T-helper 2 cell treated with Interferon-gamma antibody and Interleukin-4, amounts not matched to agents 5 μg/mL and 100 μg/mL, for 36 hours (primary cell): ENCODE results near the gene TRAPPC14.
"Not testable (repeated sequence)": the region's sequence is repeated elsewhere in the genome, so short reads cannot be mapped to it uniquely, and the experiment has no call there.

Experiments used
- DNase-seq: peaks from one replicate; pipeline ENCODE4 v3.0.0; 2021; ENCODE audit warnings: low spot score
- H3K27ac Mint-ChIP-seq: one replicate; pipeline ENCODE4 v1.8.0; 2021; ENCODE audit warnings: mild to moderate bottlenecking, mixed read lengths
- H3K27me3 Mint-ChIP-seq: one replicate; pipeline ENCODE4 v1.8.0; 2021; ENCODE audit warnings: low read depth, mixed read lengths
- H3K36me3 Mint-ChIP-seq: one replicate; pipeline ENCODE4 v1.8.0; 2021; ENCODE audit warnings: low read depth, mixed read lengths
- H3K4me1 Mint-ChIP-seq: one replicate; pipeline ENCODE4 v1.8.0; 2021; ENCODE audit warnings: low read depth, mixed read lengths
- H3K4me3 Mint-ChIP-seq: one replicate; pipeline ENCODE4 v1.8.0; 2022; ENCODE audit warnings: mild to moderate bottlenecking, moderate library complexity, mixed read lengths
- H3K9me3 Mint-ChIP-seq: one replicate; pipeline ENCODE4 v1.8.0; 2021; ENCODE audit warnings: mixed read lengths

Gene TRAPPC14, protein sequence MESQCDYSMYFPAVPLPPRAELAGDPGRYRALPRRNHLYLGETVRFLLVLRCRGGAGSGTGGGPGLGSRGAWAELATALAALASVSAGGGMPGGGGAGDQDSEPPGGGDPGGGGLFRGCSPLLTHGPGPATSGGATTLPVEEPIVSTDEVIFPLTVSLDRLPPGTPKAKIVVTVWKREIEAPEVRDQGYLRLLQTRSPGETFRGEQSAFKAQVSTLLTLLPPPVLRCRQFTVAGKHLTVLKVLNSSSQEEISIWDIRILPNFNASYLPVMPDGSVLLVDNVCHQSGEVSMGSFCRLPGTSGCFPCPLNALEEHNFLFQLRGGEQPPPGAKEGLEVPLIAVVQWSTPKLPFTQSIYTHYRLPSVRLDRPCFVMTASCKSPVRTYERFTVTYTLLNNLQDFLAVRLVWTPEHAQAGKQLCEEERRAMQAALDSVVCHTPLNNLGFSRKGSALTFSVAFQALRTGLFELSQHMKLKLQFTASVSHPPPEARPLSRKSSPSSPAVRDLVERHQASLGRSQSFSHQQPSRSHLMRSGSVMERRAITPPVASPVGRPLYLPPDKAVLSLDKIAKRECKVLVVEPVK

DNA sequence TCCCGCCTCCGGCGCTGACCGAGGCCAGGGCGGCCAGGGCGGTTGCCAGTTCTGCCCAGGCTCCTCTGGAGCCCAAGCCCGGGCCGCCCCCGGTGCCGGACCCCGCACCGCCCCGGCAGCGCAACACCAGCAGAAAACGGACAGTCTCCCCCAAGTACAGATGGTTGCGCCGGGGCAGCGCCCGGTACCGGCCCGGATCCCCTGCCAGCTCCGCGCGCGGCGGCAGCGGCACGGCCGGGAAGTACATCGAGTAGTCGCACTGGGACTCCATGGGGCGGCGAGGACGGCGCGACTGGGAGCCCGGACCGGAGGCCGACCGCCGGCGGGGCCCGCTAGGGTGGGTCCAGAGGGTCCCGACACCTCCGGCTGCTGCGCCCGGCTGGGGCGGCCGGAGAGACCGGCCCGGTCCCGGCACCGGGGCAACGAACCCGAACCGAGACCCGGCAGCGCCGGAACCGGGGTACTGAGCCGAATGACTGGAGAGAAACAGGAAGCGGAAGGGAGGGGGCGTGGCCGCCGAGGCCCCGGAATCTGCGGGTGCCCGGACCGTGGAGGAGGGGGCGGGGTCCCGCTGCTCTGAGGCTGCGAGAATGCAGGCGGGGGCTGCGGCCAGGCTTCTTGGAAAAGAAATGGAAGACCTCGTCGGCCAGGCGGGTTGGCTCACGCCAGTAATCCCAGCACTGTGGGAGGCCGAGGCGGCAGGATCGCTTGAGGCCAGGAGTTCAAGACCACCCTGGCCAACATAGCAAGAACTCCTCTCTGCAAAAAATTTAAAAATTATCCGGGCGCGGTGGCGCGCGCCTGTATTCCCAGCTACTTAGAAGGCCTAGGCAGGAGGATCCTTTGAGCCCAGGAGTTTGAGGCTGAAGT is at the start of gene TRAPPC14:
TSS of gene TRAPPC14 (minus strand) at position 495 of the 870 bp plus-strand sequence. CDS start at position 271, 224 bp downstream.
- Mint-ChIP-seq H3K4me3 (peak within 1 kb of the TSS; percentile 89), H3K36me3 (peaks cover 29% of the 10 kb centered on the region), H3K4me1 (peaks cover 22% of the 10 kb centered on the region), H3K9me3 (no peaks in the 10 kb centered on the region), H3K27ac (peak within 1 kb of the TSS; percentile 75), H3K27me3 (no peaks in the 10 kb centered on the region)
- DNase-seq, result peak; percentile 91

DNA sequence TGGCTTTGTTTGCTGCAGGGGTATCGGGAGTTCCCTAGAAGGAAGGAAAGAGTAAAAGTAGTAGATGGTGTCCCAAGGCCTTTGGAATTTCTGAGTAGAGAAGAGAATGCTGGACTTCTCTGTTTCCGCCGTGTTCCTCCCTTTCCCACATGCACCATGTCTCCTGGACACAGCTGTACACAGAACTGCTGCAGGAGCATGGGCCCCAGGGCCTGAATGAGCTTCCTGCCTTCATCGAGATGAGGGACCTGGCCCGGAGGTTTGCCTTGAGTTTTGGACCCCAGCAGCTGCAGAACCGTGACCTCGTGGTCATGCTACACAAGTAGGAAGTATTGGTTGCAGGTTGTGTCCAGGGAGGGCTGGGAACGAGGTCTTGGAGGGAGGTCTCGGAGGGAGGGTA is 45.9 kb upstream of the TRAPPC14 start:
- Mint-ChIP-seq H3K9me3 (no peaks in the 10 kb centered on the region), H3K4me3 (no peak overlapping the region), H3K36me3 (peaks cover 12% of the 10 kb centered on the region), H3K27ac (no peak overlapping the region), H3K4me1 (peaks cover 14% of the 10 kb centered on the region), H3K27me3 (no peaks in the 10 kb centered on the region)
- no peak for DNase-seq

DNA sequence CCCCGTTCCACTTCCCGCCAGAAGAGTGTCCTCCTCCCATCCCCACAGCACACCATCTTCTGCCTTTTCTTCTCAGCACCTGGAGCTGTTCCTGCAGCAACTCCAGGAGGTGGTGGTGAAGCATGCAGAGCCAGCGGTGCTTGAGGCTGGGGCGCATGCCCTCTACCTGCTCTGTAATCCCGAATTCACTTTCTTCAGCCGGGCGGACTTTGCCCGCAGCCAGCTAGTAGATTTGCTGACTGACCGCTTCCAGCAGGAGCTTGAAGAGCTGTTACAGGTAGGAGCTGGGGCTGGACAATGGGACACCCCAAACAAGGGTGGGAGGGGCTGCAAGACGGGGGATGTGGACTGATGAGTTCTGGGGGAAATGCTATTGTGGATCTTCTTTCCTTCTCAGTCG is 42.2 kb upstream of the TRAPPC14 start:
- Mint-ChIP-seq H3K4me3 (no peak overlapping the region), H3K27ac (no peak overlapping the region), H3K27me3 (no peaks in the 10 kb centered on the region), H3K4me1 (peaks cover under 1% of the 10 kb centered on the region), H3K36me3 (peaks cover 9% of the 10 kb centered on the region), H3K9me3 (no peaks in the 10 kb centered on the region)
- DNase-seq, result no peak

DNA sequence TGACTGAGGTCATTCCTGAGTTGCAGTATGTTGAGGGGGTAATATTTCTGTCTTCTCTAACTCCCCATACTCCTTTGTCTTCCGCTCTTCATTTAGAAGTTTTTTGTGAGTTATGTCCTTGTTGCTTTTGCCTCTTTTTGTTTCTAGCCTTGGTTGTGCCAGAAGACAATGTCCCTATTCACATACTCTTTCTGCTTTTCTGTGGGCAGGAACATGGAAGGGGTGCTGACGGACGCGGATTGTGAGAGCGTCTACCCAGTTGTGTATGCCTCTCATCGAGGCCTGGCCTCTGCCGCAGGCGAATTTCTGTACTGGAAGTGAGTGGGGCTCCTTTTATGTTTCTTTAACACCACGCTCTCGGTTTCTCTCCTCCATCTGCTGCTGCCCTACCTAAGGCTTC is 39.7 kb upstream of the TRAPPC14 start:
- H3K9me3 Mint-ChIP-seq, result no peaks in the 10 kb centered on the region
- peaks cover 4% of the 10 kb centered on the region for H3K36me3 Mint-ChIP-seq
- no peaks in the 10 kb centered on the region for H3K27me3 Mint-ChIP-seq
- peaks cover 5% of the 10 kb centered on the region for H3K4me1 Mint-ChIP-seq
- no peak overlapping the region for H3K4me3 Mint-ChIP-seq
- DNase-seq, result no peak
- no peak overlapping the region for H3K27ac Mint-ChIP-seq

DNA sequence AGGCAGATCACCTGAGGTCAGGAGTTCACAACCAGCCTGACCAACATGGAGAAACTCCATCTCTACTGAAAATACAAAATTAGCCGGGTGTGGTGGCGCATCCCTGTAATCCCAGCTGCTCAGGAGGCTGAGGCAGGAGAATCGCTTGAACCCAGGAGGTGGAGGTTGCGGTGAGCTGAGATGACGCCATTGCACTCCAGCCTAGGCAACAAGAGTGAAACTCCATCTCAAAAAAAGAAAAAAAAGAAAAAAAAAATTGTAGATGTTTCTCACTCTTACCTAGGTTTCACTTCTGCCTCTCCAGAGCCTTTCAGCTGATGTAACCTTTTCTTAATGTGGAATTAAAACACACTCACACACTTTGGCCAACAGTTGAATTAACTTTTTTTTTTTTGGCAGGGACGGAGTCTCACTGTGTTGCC is 37.4 kb upstream of the TRAPPC14 start:
- not testable (repeated sequence) for DNase-seq, H3K27me3 Mint-ChIP-seq, H3K36me3 Mint-ChIP-seq, H3K9me3 Mint-ChIP-seq, H3K4me3 Mint-ChIP-seq, H3K27ac Mint-ChIP-seq
- H3K4me1 Mint-ChIP-seq, result peaks cover 18% of the 10 kb centered on the region

DNA sequence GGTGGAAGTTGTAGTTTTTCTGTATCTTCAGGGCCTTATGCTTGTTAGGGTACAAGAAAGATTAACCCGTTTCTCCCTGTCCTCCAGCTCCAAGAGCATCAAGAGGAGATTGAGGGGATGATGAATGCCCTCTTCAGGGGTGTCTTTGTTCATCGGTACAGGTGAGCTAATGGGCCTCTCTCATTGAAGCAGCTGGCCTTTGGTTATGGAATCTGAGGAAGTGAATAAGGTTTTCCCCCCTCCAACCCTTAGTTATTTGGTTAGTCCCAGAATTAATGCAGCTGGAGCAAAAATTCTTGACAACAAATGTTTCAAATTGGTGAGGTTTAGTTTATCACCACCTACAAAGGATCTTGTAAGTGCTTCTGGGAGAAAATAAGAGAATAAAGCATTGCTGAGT is 36.7 kb upstream of the TRAPPC14 start:
- Mint-ChIP-seq H3K27me3 (no peaks in the 10 kb centered on the region), H3K27ac (no peak overlapping the region), H3K9me3 (no peaks in the 10 kb centered on the region), H3K4me3 (no peak overlapping the region), H3K4me1 (peaks cover 24% of the 10 kb centered on the region), H3K36me3 (peaks cover 2% of the 10 kb centered on the region)
- DNase-seq, result no peak

DNA sequence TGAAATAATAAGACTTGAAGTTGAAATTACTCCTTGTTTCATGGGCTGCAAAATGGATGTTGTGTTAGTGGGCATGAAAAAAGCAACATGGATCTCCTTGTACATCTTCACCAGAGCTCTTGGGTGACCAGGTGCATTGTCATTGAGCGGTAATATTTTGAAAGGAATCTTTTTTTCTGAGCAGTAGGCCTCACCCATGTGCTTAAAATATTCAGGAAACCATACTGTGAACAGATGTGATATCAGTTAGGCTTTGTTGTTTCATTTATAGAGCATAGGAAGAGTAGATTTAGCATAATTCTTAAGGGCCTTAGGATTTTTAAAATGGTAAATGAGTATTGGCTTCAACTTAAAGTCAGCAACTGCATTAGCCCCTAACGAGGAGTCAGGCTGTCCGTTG is 34.4 kb upstream of the TRAPPC14 start:
- H3K27ac Mint-ChIP-seq, result peak overlapping the region; percentile 1
- no peak overlapping the region for H3K4me3 Mint-ChIP-seq
- no peak for DNase-seq
- no peaks in the 10 kb centered on the region for H3K9me3 Mint-ChIP-seq
- H3K36me3 Mint-ChIP-seq, result peaks cover 2% of the 10 kb centered on the region
- peaks cover 28% of the 10 kb centered on the region for H3K4me1 Mint-ChIP-seq
- H3K27me3 Mint-ChIP-seq, result no peaks in the 10 kb centered on the region

DNA sequence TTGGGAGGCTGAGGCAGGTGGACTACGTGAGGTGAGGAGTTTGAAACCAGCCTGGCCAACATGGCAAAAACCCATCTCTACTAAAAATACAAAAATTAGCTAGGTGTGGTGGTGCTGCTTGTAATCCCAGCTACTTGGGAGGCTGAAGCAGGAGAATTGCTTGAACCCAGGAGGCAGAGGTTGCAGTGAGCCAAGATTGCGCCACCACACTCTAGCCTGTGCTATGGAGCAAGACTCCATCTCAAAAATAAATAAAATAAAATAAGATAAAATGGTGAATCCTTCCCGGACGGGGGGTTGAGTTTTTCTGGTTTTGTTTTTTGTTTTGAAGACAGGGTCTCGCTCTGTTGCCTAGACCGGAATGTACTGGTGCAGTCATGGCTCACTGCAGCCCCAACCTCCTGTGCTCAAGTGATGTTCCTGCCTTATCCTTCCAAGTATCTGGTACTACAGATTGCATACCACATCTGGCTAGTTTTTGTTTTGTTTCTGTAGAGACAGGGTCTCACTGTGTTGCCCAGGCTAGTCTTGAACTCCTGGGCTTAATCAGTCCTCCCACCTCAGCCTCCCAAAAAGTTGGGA is 33.8 kb upstream of the TRAPPC14 start:
- not testable (repeated sequence) for H3K36me3 Mint-ChIP-seq, DNase-seq, H3K27ac Mint-ChIP-seq, H3K4me3 Mint-ChIP-seq, H3K27me3 Mint-ChIP-seq, H3K9me3 Mint-ChIP-seq
- H3K4me1 Mint-ChIP-seq, result peaks cover 28% of the 10 kb centered on the region

DNA sequence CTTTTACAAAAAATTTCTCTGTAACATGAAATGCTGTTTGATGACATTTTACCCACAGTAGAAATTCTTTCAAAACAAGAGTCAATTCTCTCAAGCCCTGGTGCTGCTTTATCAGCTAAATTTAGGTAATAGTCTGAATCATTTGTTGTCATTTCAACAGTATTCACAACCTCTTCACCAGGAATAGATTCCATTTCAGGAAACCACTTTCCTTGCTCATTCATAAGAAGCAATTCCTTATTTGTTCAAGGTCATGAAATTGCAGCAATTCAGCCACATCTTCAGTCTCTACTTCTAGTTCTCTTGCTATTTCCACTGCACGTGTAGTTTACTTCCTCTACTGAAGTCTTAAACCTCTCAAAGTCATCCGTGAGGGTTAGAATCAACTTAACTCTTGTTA is 33.3 kb upstream of the TRAPPC14 start:
- Mint-ChIP-seq H3K9me3 (no peaks in the 10 kb centered on the region), H3K4me1 (peaks cover 28% of the 10 kb centered on the region), H3K27me3 (no peaks in the 10 kb centered on the region), H3K27ac (no peak overlapping the region), H3K4me3 (no peak overlapping the region), H3K36me3 (peaks cover 2% of the 10 kb centered on the region)
- DNase-seq, result no peak

DNA sequence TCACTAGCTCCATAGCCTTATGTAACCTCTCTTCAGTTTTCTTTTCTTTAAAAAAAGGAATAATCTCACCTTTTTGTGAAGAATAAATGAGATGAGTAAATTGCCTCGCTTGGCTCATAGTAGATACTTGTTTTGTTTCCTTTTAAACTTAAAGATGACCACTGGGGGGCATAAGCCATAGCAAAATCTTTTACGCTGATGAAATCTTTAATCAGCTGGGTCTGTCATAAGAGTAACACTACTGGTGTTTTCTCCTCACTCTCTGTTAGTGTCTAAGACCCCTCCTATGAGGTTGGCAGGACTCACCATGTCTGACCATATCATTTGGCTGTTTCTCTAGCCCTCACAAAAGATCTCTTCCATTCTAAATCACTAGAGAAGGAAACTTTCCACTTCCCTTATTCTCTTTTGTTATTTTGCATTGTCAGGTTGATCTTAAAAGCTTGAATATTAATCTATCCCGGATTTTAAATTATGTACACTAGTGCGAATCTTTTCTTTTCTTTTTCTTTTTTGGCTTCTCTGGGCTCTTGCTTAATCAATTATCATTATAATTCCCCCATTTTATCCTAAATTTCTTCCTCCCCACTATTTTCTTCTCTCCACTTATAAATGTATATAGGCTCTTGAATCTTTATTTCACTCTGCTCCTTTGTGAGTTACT is 31.7 kb upstream of the TRAPPC14 start:
- Mint-ChIP-seq H3K27ac (peak overlapping the region; percentile 46), H3K27me3 (no peaks in the 10 kb centered on the region), H3K4me3 (no peak overlapping the region), H3K9me3 (no peaks in the 10 kb centered on the region), H3K4me1 (peaks cover 26% of the 10 kb centered on the region), H3K36me3 (peaks cover 2% of the 10 kb centered on the region)
- no peak for DNase-seq

DNA sequence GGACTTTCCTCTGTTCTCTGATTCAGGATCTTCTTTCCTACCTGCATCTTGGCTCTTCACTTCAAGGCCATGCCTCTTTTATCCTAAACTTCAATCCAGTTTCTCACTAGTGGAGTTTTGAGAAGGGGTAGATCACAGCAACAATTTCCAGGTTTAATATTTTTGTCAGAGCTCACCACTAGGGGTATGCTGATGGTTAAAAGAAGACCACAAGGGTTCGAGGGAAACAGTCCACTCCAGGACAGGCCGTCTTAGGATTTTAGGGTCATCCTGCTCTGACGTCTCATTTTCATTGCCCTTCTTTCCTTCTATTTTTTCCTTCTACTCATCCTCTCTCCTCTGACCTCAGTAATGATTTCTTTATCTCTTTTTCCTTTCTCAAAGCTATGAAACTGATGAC is 30.5 kb upstream of the TRAPPC14 start:
- Mint-ChIP-seq H3K4me1 (peaks cover 26% of the 10 kb centered on the region), H3K36me3 (peaks cover 2% of the 10 kb centered on the region), H3K9me3 (no peaks in the 10 kb centered on the region), H3K4me3 (no peak overlapping the region), H3K27ac (no peak overlapping the region), H3K27me3 (no peaks in the 10 kb centered on the region)
- no peak for DNase-seq

DNA sequence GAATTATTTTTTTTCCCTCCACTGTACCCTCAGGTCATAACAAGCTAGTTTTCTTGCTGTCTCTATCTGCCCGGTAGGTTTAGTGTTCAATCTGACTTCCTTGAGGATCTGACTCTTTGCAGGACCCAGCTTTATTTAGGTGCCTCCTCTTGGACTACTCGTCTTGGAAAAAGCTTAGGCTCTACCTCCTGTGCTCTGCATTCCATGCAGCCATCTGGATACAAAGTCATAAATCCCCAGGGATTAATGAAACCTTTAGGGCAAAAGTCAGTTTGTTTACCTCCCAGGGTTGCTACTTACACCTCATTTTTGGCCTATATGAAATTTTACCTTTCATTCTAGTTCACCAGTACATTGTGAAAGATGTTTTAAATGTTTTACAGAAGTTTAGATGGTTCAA is 27.2 kb upstream of the TRAPPC14 start:
- no peaks in the 10 kb centered on the region for H3K9me3 Mint-ChIP-seq

DNA sequence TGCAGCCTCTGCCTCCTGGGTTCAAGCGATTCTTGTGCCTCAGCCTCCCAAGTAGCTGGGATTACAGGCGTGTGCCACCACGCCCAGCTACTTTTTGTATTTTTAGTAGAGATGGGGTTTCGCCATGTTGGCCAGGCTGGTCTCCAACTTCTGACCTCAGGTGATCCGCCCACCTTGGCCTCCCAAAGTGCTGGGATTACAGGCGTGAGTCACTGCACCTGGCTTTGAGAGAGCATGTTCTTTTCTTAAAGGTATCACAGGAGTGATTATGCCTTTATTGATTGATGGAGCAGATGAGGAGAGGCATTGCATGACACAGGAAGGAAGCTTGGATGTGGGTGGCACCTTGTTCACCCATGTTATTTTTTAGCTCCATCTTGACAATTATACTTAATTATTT is 24.6 kb upstream of the TRAPPC14 start:
- not testable (repeated sequence) for H3K9me3 Mint-ChIP-seq, DNase-seq, H3K36me3 Mint-ChIP-seq, H3K27me3 Mint-ChIP-seq, H3K4me3 Mint-ChIP-seq, H3K27ac Mint-ChIP-seq
- peaks cover 36% of the 10 kb centered on the region for H3K4me1 Mint-ChIP-seq

More for the DNA sequence above, 27.2 kb upstream of the TRAPPC14 start:
- Mint-ChIP-seq H3K4me3 (no peak overlapping the region), H3K27ac (no peak overlapping the region), H3K4me1 (peaks cover 36% of the 10 kb centered on the region), H3K36me3 (peaks cover 6% of the 10 kb centered on the region), H3K27me3 (no peaks in the 10 kb centered on the region)
- DNase-seq, result no peak
